H1 (cell line): Measurements from ENCODE around the gene EVA1C. TPM values are rescaled to one million over a fixed set of nuclear protein-coding genes. Genes with fewer than 3 reads are reported as not detected.

Experiments
- CTCF ChIA-PET: fragments of 300-600 bp; sonication (Branson Sonifier 250); formaldehyde crosslinking; loops from one replicate; lab custom pipeline; 2021; ENCODE audit not compliant: partially characterized antibody; lab: Charles Lee
- POLR2A ChIA-PET: fragments of 300-600 bp; sonication (Branson Sonifier 250); formaldehyde crosslinking; loops from one replicate; lab custom pipeline; 2021; ENCODE audit warnings: inconsistent platforms; ENCODE audit not compliant: partially characterized antibody; lab: Charles Lee
- DNase-seq, 2 experiments: peaks; one replicate each; pipeline versions ENCODE4 v3.0.0 to v3.0.0-alpha.2; 2010 to 2022; ENCODE audit warnings: low spot score in 2 of 2, low read depth in 1 of 2, mixed read lengths in 1 of 2
- FAIRE-seq: peaks from 2 replicates; lab custom pipeline; 2011; peaks lifted over from hg19 to GRCh38; lab: Jason Lieb, UNC
- H2AFZ ChIP-seq: 2 replicates; pipeline ENCODE4 v1.8.1; 2012; ENCODE audit warnings: low read length, inconsistent platforms
- H2AK5ac ChIP-seq: 2 replicates; pipeline ENCODE4 v1.6.1; 2013; ENCODE audit warnings: low read depth, low read length
- H2BK120ac ChIP-seq: replicated peaks from 2 replicates; pipeline ENCODE3; 2013; ENCODE audit warnings: low read depth, low read length, inconsistent platforms
- H2BK12ac ChIP-seq: 2 replicates; pipeline ENCODE4 v1.6.1; 2013; ENCODE audit warnings: low read depth, low read length
- H2BK15ac ChIP-seq: 2 replicates; pipeline ENCODE4 v1.6.1; 2013; ENCODE audit warnings: low read length
- H2BK20ac ChIP-seq: 2 replicates; pipeline ENCODE4 v1.6.1; 2013; ENCODE audit warnings: low read length
- H2BK5ac ChIP-seq: 2 replicates; pipeline ENCODE4 v1.6.1; 2013; ENCODE audit warnings: low read depth, low read length
- H3K14ac ChIP-seq: 2 replicates; pipeline ENCODE4 v1.6.1; 2013; ENCODE audit warnings: inconsistent platforms; ENCODE audit not compliant: insufficient read length
- H3K18ac ChIP-seq: 2 replicates; pipeline ENCODE4 v1.6.1; 2013; ENCODE audit warnings: low read length; ENCODE audit errors: extremely low read depth
- H3K23ac ChIP-seq: 2 replicates; pipeline ENCODE4 v1.6.1; 2013; ENCODE audit warnings: inconsistent platforms; ENCODE audit not compliant: insufficient read length
- H3K23me2 ChIP-seq: 2 replicates; pipeline ENCODE4 v1.6.1; 2013; ENCODE audit warnings: low read depth, low read length
- H3K27ac ChIP-seq: 2 replicates; pipeline ENCODE4 v1.6.1; 2011; ENCODE audit warnings: low read depth, low read length, inconsistent platforms
- H3K27me3 ChIP-seq, 4 experiments: replicated peaks in 1 of 4; 1 replicate in 1 of 4; 2 replicates in 3 of 4; pipeline versions ENCODE4 v1.6.1 to v1.8.1; 2011 to 2013; ENCODE audit warnings: low read length in 3 of 4, mild to moderate bottlenecking in 3 of 4, inconsistent platforms in 2 of 4, mixed read lengths in 2 of 4, moderate library complexity in 1 of 4; ENCODE audit not compliant: control insufficient read depth in 3 of 4, insufficient read depth in 3 of 4; ENCODE audit errors: extremely low read depth in 1 of 4
- H3K36me3 ChIP-seq, 4 experiments: 2 replicates each; pipeline versions ENCODE4 v1.6.1 to v1.8.1; 2011 to 2013; ENCODE audit warnings: mild to moderate bottlenecking in 4 of 4, low read length in 3 of 4, moderate library complexity in 2 of 4, control low read depth in 1 of 4, inconsistent platforms in 1 of 4; ENCODE audit not compliant: insufficient read depth in 4 of 4, control insufficient read depth in 2 of 4
- H3K4ac ChIP-seq: replicated peaks from 2 replicates; pipeline ENCODE3; 2013; ENCODE audit warnings: low read length, low read depth, mixed read lengths, inconsistent platforms; ENCODE audit not compliant: insufficient read length
- H3K4me1 ChIP-seq, 4 experiments: replicated peaks in 1 of 4; 1 replicate in 1 of 4; 2 replicates in 3 of 4; pipeline versions ENCODE4 v1.6.1 to v1.8.1; 2011 to 2013; ENCODE audit warnings: low read length in 3 of 4, inconsistent platforms in 2 of 4, mixed read lengths in 1 of 4; ENCODE audit not compliant: insufficient read depth in 4 of 4, control insufficient read depth in 3 of 4
- H3K4me2 ChIP-seq, 2 experiments: 2 replicates each; pipeline versions ENCODE4 v1.6.1 to v1.8.1; 2011 to 2013; ENCODE audit warnings: low read depth in 2 of 2, low read length in 2 of 2, control low read depth in 1 of 2, inconsistent platforms in 1 of 2, mild to moderate bottlenecking in 1 of 2; ENCODE audit not compliant: insufficient read depth in 1 of 2
- H3K4me3 ChIP-seq, 4 experiments: fragments of 200-600, 300-600 bp in 1 of 4; sonication (generic), shearing (Covaris generic), sonication (Bioruptor Twin) in 1 of 4; 2 replicates each; pipeline versions ENCODE4 v1.5.1 to v1.8.1; 2011 to 2016; ENCODE audit warnings: low read length in 4 of 4, low read depth in 3 of 4, control low read depth in 2 of 4, inconsistent platforms in 2 of 4, mild to moderate bottlenecking in 2 of 4, mixed read lengths in 1 of 4, moderate library complexity in 1 of 4; ENCODE audit not compliant: insufficient read depth in 2 of 4; ENCODE audit errors: extremely low read depth in 1 of 4
- H3K56ac ChIP-seq: replicated peaks from 2 replicates; pipeline ENCODE3; 2013; ENCODE audit warnings: low read depth, mild to moderate bottlenecking, mixed read lengths, low read length, inconsistent platforms; ENCODE audit not compliant: insufficient read length
- H3K79me1 ChIP-seq: 2 replicates; pipeline ENCODE4 v1.6.1; 2013; ENCODE audit warnings: low read depth, low read length, control low read depth
- H3K79me2 ChIP-seq, 2 experiments: 2 replicates each; pipeline versions ENCODE4 v1.6.1 to v1.8.1; 2012 to 2013; ENCODE audit warnings: low read length in 2 of 2, mild to moderate bottlenecking in 2 of 2, inconsistent platforms in 1 of 2; ENCODE audit not compliant: insufficient read depth in 2 of 2, control insufficient read depth in 1 of 2
- H3K9ac ChIP-seq, 4 experiments: replicated peaks in 1 of 4; 1 replicate in 1 of 4; 2 replicates in 3 of 4; pipeline versions ENCODE4 v1.6.1 to v1.8.1; 2011 to 2013; ENCODE audit warnings: low read depth in 3 of 4, low read length in 3 of 4, control low read depth in 2 of 4, mild to moderate bottlenecking in 2 of 4, moderate library complexity in 2 of 4, inconsistent platforms in 1 of 4; ENCODE audit errors: extremely low read depth in 1 of 4
- H3K9me3 ChIP-seq, 2 experiments: 2 replicates each; pipeline versions ENCODE4 v1.6.1 to v1.8.1; 2012 to 2013; ENCODE audit warnings: mild to moderate bottlenecking in 2 of 2, moderate library complexity in 2 of 2, control low read depth in 1 of 2, inconsistent platforms in 1 of 2, low read depth in 1 of 2, low read length in 1 of 2, mixed read lengths in 1 of 2; ENCODE audit not compliant: insufficient read depth in 2 of 2
- H4K20me1 ChIP-seq, 2 experiments: replicated peaks in 1 of 2; 2 replicates each; pipeline versions ENCODE3 to v1.8.1; 2011 to 2013; ENCODE audit warnings: inconsistent platforms in 2 of 2, low read length in 2 of 2, mild to moderate bottlenecking in 1 of 2; ENCODE audit not compliant: insufficient read depth in 2 of 2, control insufficient read depth in 1 of 2
- H4K5ac ChIP-seq: 2 replicates; pipeline ENCODE4 v1.6.1; 2013; ENCODE audit warnings: low read length, low read depth, mixed read lengths, inconsistent platforms; ENCODE audit not compliant: insufficient read length
- H4K8ac ChIP-seq: 2 replicates; pipeline ENCODE4 v1.8.0; 2013; ENCODE audit warnings: mild to moderate bottlenecking, moderate library complexity, low read length, inconsistent platforms; ENCODE audit not compliant: insufficient read depth; ENCODE audit errors: extremely low read depth
- H4K91ac ChIP-seq: replicated peaks from 2 replicates; pipeline ENCODE3; 2013; ENCODE audit warnings: low read length, mixed read lengths, inconsistent platforms; ENCODE audit not compliant: insufficient read length
- BRCA1 ChIP-seq: IDR thresholded peaks from 2 replicates; pipeline ENCODE4 v1.6.1; 2012; ENCODE audit warnings: low read depth, low read length, improper control_type of control experiment
- CBX5 ChIP-seq: fragments of 300-800, 300-1000 bp; sonication (generic); IDR thresholded peaks from 2 replicates; pipeline ENCODE4 v1.7.1; 2016; ENCODE audit warnings: antibody characterized with exemption, low read length, low read depth
- CREB1 ChIP-seq: IDR thresholded peaks from 2 replicates; pipeline ENCODE4 v1.6.1; 2012; ENCODE audit warnings: inconsistent platforms
- CTBP2 ChIP-seq: IDR thresholded peaks from 2 replicates; pipeline ENCODE4 v1.7.0; 2011; ENCODE audit warnings: borderline replicate concordance, mild to moderate bottlenecking, moderate library complexity, mixed read lengths, low read length; ENCODE audit not compliant: insufficient read depth, insufficient read length
- HDAC2 ChIP-seq, 2 experiments: fragments of 300-600 bp in 1 of 2; sonication (generic) in 1 of 2; IDR thresholded peaks; 2 replicates each; pipeline ENCODE4 v1.6.1; 2011 to 2012; ENCODE audit warnings: low read depth in 2 of 2, low read length in 2 of 2, mild to moderate bottlenecking in 2 of 2, moderate library complexity in 2 of 2, borderline replicate concordance in 1 of 2, inconsistent platforms in 1 of 2
- HDAC6 ChIP-seq: IDR thresholded peaks from one replicate; pipeline ENCODE4 v1.7.1; 2012; ENCODE audit warnings: low read depth, mild to moderate bottlenecking, inconsistent platforms, low read length, moderate library complexity
- JUND ChIP-seq: IDR thresholded peaks from 2 replicates; pipeline ENCODE4 v1.6.1; 2011; ENCODE audit warnings: mild to moderate bottlenecking, improper control_type of control experiment, low read length
- KDM1A ChIP-seq: fragments of 200-600, 300-600 bp; sonication (generic); IDR thresholded peaks from 2 replicates; pipeline ENCODE4 v1.7.1; 2016; ENCODE audit warnings: mild to moderate bottlenecking, low read length, borderline replicate concordance
- POU5F1 ChIP-seq: IDR thresholded peaks from 2 replicates; pipeline ENCODE4 v1.6.1; 2011; ENCODE audit warnings: low read depth, mild to moderate bottlenecking, low read length, moderate library complexity
- RAD21 ChIP-seq, 2 experiments: IDR thresholded peaks in 1 of 2; conservative IDR thresholded peaks in 1 of 2; 2 replicates each; pipeline ENCODE4 v1.6.1; 2011; ENCODE audit warnings: low read depth in 2 of 2, low read length in 2 of 2, improper control_type of control experiment in 1 of 2, inconsistent platforms in 1 of 2, mild to moderate bottlenecking in 1 of 2, moderate library complexity in 1 of 2
- SIX5 ChIP-seq: IDR thresholded peaks from 2 replicates; pipeline ENCODE4 v1.6.1; 2011; ENCODE audit warnings: mild to moderate bottlenecking, low read depth, low read length
- TBP ChIP-seq: IDR thresholded peaks from 2 replicates; pipeline ENCODE4 v1.6.1; 2011; ENCODE audit warnings: low read depth, low read length, improper control_type of control experiment
- TEAD4 ChIP-seq: IDR thresholded peaks from 2 replicates; pipeline ENCODE4 v1.6.1; 2012; ENCODE audit warnings: low read depth, low read length, inconsistent platforms, mixed read lengths
- ZNF274 ChIP-seq: IDR thresholded peaks from 2 replicates; pipeline ENCODE4 v1.7.0; 2012; ENCODE audit warnings: low read length, borderline replicate concordance; ENCODE audit errors: extremely low read depth
- WGBS, 2 experiments: shearing (Covaris generic) in 1 of 2; methylation state at CpG; one replicate each; pipeline versions ENCODE4 v1.1.6 to v1.1.7; 2013 to 2015; ENCODE audit warnings: low lambda C conversion rate in 2 of 2, mixed read lengths in 2 of 2, inconsistent platforms in 1 of 2, low coverage in 1 of 2, missing lambda C conversion rate in 1 of 2; ENCODE audit not compliant: insufficient replicate concordance in 2 of 2, insufficient coverage in 1 of 2, insufficient read length in 1 of 2; ENCODE audit errors: extremely low coverage in 1 of 2, missing lambda C conversion rate in 1 of 2; 5-methylcytosine and 5-hydroxymethylcytosine counted together
- polyA plus RNA-seq, 7 experiments: library from polyadenylated mRNA; depleted of rRNA in 3 of 7; stranded (reverse) in 5 of 7; unstranded in 2 of 7; fragments of >200 nt in 5 of 7; fragments of 200-250 nt in 2 of 7; gene quantifications; 1 replicate in 5 of 7; 2 replicates in 1 of 7; 4 replicates in 1 of 7; pipeline versions ENCODE4 v1.2.1 to v1.2.3, GENCODE V29; 2011 to 2013; ENCODE audit warnings: missing spikeins in 2 of 7, mixed read lengths in 2 of 7
- total RNA-seq: library from RNA; stranded (reverse); fragmentation: NEBNext Ultra II Directional; extraction: Animal tissue kit (Norgen Biotek cat#: 25700); gene quantifications from 2 replicates; pipeline ENCODE4 v1.2.1, GENCODE V29; 2021

The EVA1C gene
- total and polyA plus RNA-seq, 2 of the 8 experiments (the other 6 are each of a cell fraction or from before 2014, with no cell fraction given), result 2.6 to 3.6 TPM

DNA sequence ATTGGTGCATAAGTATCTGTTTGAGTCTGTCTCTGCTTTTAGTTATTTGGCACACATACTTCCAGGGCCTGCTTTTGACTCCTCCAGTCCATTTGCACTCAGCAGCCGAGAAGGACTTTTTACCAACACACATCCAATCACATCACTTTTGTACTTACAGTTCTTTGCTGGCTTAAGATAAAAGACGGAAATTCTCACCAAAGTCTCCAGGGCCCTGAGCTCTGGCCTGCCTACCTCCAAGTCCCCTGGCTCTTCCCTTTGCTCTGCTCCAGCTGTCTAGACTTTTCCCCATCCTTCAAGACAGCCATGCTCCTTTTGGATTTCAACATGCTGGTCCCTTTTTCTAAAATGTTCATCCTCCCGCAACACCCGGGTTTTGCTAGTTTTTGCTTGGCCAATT, 2.2 kb upstream of the EVA1C start:
- no peak overlapping the region for H2BK20ac ChIP-seq
- no peak overlapping the region for H2BK15ac ChIP-seq
- POLR2A ChIA-PET, result interaction anchor here (0.8 kb wide), 1 partner anchor 184 kb away, joined by 3 read pairs; no protein-coding TSS in a partner anchor
- peaks cover 3 to 24% (median 7%) of the 10 kb centered on the region in 4 experiments for H3K4me1 ChIP-seq
- peaks cover 18 to 55% (median 37%) of the 10 kb centered on the region in 4 experiments for H3K27me3 ChIP-seq
- H3K36me3 ChIP-seq, result no peaks in the 10 kb centered on the region
- no peak overlapping the region for H2AK5ac ChIP-seq
- no peak for DNase-seq
- H3K23me2 ChIP-seq, result peaks cover 14% of the 10 kb centered on the region; the same call in 1 of the 2 replicates
- no peak overlapping the region for H3K14ac ChIP-seq
- WGBS, 2 experiments, result 91% methylated on average over 4 of the region's 4 CpGs; no CpG with 5 or more reads in 1 of the 2 experiments
- no peak overlapping the region for H2BK120ac ChIP-seq
- no peaks in the 10 kb centered on the region for H3K79me1 ChIP-seq
- CTCF ChIA-PET, result interaction anchor here (0.7 to 12.7 kb wide), 7 partner anchors 8 to 191 kb away, joined by 3 to 112 read pairs (median 4); no protein-coding TSS in a partner anchor
- no peak overlapping the region for H3K4me2 ChIP-seq
- no peak overlapping the region for H3K56ac ChIP-seq
- no peak for FAIRE-seq
- no peak overlapping the region for H2BK5ac ChIP-seq
- H3K9me3 ChIP-seq, result no peaks in the 10 kb centered on the region
- no peak overlapping the region for H4K8ac ChIP-seq
- no peaks in the 10 kb centered on the region for H3K79me2 ChIP-seq
- no peak overlapping the region for H3K4ac ChIP-seq
- no peak overlapping the region for H4K91ac ChIP-seq
- no peak overlapping the region for H2BK12ac ChIP-seq
- no peak overlapping the region for H3K27ac ChIP-seq
- H3K18ac ChIP-seq, result no peak overlapping the region
- H4K5ac ChIP-seq, result no peak overlapping the region
- H3K4me3 ChIP-seq, result no peak overlapping the region
- H3K9ac ChIP-seq, result no peak overlapping the region
- H2AFZ ChIP-seq, result no peak overlapping the region
- no peaks in the 10 kb centered on the region for H4K20me1 ChIP-seq
- no peak overlapping the region for H3K23ac ChIP-seq
- TF ChIP-seq HDAC6 (no peak), TEAD4 (no peak), ZNF274 (no peak), CREB1 (no peak), CTBP2 (no peak), TBP (no peak), JUND (no peak), KDM1A (no peak), POU5F1 (no peak), CBX5 (no peak), SIX5 (no peak), RAD21 (IDR thresholded peaks at IDR 0.05 in 1 of 2, conservative IDR thresholded peaks at IDR 0.05 in 1 of 2; ENCODE audit: low read depth in 2 of 2, low read length in 2 of 2) (no peak), HDAC2 (IDR thresholded peaks at IDR 0.05; ENCODE audit: borderline replicate concordance in 1 of 2, low read depth in 2 of 2, low read length in 2 of 2) (no peak), BRCA1 (no peak)
